GM19467 (cell line): ENCODE data around the gene MAP3K20.
"Not testable (repeated sequence)": the region's sequence is repeated elsewhere in the genome, so short reads cannot be mapped to it uniquely, and the experiment has no call there.

Source experiments
- ATAC-seq: cut with Tn5 transposase; IDR thresholded peaks from one replicate; pipeline ENCODE4 v1.9.1; 2021; ENCODE audit warnings: mild to moderate bottlenecking, moderate library complexity; ENCODE audit not compliant: unreplicated experiment

The MAP3K20 gene

GRCh38 chr2:173153301-173153885, 77.7 kb downstream of the MAP3K20 start:
- no peak for ATAC-seq

DNA sequence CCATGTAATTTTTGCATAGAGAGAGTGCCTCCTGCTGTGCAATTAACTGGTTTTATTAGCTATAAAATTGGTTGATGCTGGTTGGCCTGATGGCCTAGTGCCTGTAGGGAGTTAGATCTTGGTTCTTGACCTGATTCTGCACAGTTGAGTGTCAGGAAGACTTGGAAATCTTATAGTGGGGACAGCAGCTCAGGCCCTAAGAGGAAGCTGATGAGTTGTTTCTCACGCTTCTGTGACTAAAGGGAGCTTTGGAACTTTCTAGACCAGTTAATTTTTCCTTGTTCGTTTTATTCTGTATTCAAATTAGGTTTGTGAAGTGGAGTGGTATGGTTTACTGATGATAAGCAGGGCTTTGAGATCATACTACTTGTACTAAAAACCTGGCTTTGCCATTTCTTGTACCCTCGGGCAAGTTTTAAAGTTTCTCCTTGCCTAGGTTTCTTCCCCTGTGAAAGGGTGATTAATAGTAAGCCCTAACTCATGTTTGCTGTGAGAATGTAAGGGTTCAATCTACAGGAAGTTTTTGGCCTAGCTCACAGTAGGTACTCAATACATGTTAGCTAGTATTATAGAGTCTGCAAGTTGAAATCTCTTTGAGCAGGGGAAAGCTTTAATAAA, 82.1 kb downstream of the MAP3K20 start:
- no peak for ATAC-seq

DNA sequence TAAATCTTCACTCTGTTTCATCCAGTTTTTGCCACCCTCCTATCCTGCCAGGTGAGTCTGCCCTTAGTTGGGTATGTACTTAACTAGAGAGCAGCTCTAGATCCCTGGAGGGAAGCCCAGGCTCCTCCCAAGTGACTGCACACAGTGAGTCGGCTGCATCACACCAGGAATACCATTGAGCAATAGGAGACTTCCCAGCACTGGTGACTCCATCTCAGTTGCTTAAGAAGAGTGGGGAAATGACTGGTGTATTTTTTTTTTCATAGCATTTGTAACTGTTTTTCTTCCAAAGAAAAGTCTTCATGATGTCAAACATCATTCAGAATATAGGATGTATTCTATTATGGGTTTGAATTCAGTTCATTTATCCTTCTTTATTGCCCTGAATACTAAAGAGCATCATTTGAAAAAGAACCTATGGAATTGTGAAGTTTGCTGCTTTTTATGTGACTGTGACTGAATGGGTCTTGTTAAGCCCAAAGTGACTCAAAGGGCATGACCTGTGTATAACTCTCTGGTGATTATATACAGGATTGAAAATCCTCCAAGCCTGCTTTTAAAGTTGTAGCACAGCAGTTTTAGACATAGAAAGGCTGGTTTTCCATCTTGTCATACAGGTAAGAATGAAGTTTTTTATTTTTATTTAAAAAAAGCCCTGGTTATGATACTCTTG, 84.3 kb downstream of the MAP3K20 start:
- no peak for ATAC-seq

- ATAC-seq = no peak
Measured at GRCh38 chr2:173160618-173161017, 85.0 kb downstream of the MAP3K20 start.

DNA sequence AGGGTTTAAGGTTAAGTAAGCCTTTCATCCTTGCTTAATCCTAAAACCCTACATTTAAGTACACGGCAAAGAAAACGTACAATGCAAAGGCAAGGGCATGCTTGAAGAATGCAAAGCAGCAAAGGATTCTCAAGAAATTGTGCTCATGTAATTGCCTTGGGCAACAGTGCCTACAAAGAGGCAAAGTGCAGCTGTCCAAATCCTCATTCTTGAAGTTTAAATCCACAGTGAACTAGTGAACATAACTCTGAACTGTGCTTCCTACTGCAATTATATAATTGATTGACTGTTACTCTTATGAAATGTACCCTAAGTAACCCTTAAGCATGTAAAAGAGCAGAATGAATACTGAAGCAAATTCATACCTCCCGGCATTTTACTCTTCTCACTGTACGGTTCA, 85.4 kb downstream of the MAP3K20 start:
- ATAC-seq = no peak

- ATAC-seq = no peak
Measured at GRCh38 chr2:173161507-173161906, 85.9 kb downstream of the MAP3K20 start.

GRCh38 chr2:173163357-173163756, 87.7 kb downstream of the MAP3K20 start:
- ATAC-seq = not testable (repeated sequence)

GRCh38 chr2:173164396-173164795, 88.8 kb downstream of the MAP3K20 start:
- ATAC-seq = no peak

DNA sequence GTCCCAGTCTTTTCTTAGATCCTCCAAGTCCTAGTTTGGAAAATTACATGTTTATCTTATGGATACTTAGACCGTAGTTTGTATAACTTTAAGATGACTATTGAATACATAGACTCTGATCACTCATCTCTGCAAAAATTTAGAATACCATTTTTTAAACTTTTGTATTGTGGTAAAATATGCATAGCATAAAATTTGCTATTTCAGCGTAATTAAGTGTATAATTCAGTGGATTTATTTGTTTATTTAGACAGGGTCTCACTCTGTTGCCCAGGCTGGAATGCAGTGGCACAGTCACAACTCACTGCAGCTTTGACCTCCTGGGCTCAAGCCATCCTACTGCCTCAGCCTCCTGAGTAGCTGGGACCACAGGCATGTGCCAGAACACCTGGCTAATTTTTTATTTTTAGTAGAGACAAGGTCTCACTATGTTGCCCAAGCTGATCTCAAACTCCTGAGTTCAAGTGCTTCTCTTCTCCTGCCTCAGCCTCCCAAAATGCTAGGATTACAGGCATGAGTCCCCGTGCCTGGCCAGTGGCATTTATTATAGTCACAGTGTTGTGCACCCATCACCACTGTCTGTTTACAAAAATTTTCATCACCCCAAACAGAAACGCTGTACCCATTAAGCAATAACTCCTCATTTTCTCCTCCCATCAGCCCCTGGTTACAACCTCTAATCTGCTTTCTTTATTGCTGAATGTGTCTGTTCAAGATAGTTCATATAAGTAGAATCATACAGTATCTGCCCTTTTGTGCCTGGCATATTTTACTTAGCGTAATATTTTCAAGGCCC, 90.0 kb downstream of the MAP3K20 start:
- no peak for ATAC-seq

DNA sequence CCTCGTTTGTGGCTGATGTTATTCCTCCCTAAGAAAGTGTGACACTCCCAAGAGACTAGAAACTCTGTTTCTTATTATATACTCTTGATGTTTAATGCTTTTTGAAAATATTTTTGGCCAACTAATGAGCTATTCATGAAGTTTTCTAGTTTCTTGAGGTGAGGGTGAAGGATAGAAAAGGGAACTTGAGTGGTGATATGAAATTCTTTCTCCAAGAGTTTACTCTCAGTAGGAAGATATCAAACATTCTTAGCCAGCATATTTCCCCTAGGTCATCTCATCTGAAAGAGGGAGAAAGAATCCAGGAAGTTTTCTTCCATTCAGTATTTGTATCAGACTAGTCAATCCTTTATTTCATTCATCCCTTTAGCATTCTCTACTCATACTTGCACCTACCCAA, 95.7 kb downstream of the MAP3K20 start:
- no peak for ATAC-seq

DNA sequence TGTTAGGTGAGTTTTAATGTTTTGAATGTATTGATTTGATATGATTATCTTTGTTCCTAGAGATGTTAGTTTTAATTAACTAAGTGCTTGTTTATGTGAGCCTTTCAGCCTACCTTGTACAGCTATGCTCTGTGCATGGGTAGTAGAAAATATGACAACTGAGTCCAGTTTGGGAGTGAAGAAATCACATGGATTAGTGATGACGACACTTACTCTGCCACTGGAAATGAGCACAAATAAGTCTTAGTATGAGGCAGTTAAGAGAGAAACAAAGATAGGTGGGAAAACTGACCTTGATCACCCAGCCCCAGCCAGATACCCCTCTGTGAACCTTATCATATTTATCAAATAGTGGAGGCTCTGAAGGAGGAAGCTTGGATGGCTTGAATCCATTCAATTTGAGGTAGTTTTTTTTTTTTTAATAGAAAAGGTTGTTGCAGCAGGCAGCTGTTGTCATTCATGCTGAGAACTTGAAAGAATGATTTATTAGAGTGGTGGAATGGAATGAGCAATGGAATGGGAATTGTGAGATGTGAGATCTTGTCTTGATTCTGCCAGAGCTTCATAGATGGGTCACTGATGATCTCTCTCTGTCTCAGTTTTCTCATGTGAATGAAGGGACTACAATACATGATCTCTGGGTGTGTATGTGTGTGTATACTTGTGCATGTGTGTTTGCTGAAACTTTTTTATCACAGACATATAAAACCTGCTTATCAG, 96.4 kb downstream of the MAP3K20 start:
- no peak for ATAC-seq

- ATAC-seq = not testable (repeated sequence)
Measured at GRCh38 chr2:173174339-173174738, 98.7 kb downstream of the MAP3K20 start.

DNA sequence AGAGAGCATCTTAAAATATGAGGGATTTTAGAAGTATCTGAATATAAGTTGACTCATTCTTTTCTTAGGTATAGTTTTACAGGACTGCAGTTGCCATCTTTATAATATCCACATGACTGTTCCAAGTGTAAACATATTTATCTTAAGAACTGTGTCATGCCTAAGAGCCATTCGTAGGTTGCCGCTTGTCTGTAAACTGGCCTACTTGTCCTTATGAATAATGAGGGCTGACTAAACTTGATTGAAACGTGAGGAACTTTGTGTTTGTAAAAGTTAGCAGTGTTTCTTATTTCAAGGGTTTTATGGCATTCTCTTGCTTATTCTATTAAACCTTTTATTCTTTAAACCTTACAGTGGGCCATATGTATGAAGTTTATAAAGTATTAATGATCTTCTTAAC, 99.6 kb downstream of the MAP3K20 start:
- no peak for ATAC-seq

- ATAC-seq = no peak
Measured at GRCh38 chr2:173181982-173182381, 106.3 kb downstream of the MAP3K20 start.

- ATAC-seq = no peak
Measured at GRCh38 chr2:173184031-173185004, 108.7 kb downstream of the MAP3K20 start.

- no peak for ATAC-seq
Measured at GRCh38 chr2:173185437-173185836, 109.8 kb downstream of the MAP3K20 start.

- no peak for ATAC-seq
Measured at GRCh38 chr2:173187941-173188788, 112.5 kb downstream of the MAP3K20 start.

GRCh38 chr2:173191601-173192000, 116.0 kb downstream of the MAP3K20 start:
- no peak for ATAC-seq

DNA sequence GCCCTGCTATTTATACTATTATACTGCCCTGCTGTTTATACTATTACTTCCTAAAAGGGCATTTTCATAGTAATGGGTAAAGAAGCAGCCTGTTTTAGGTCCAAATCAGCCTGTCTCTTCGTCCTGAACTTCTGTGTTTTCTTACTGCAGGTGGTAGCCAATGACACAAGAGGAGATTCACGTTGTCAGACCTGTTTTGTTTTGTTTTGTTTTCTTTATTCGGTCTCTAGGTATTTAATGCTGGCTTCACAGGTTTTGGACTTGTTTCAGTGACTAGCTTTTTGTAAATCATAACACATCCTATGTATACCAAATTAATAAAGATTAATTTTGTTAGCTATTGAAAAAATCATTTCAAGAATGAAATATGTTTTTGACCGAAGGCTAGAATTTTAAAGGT, 116.4 kb downstream of the MAP3K20 start:
- no peak for ATAC-seq
